ENCODE measurements around the gene CLTB. TPM values are rescaled to one million over a fixed set of nuclear protein-coding genes. Genes with fewer than 3 reads are reported as not detected.

The CLTB gene
- polyA plus RNA-seq, 2 of the 4 experiments (the other 2 are of a cell fraction) = 42.2 to 47.4 TPM

- TF ChIP-seq REST (IDR thresholded peaks at IDR 0.05) (no peak), FOSB (CRISPR knock-in tag; IDR thresholded peaks at IDR 0.05) (no peak), SMC3 (IDR thresholded peaks at IDR 0.05) (no peak), NR3C1 (IDR thresholded peaks at IDR 0.05) (no peak), ZC3H11A (IDR thresholded peaks at IDR 0.05) (no peak), TP53 (CRISPR knock-in tag; IDR thresholded peaks at IDR 0.05) (no peak)
These were observed 7.8 kb upstream of the CLTB start (continued) for GRCh38 chr5:176424181-176424580.

GRCh38 chr5:176420972-176421544 is 4.7 kb upstream of the CLTB start:
- WGBS (ENCODE audit: missing lambda C conversion rate) = 34% methylated on average over 2 of the region's 2 CpGs
- no peak for DNase-seq (ENCODE audit: low read depth in 1 of 2, low spot score in 1 of 2)
- Histone ChIP-seq H3K27ac (no peak overlapping the region), H3K4me2 (no peak overlapping the region), H3K4me3 (no peak overlapping the region), H3K4me1 (peaks cover 6% of the 10 kb centered on the region), H3K9me3 (peaks cover 4% of the 10 kb centered on the region; the same call in 1 of the 3 replicates)
- no peak for FAIRE-seq
- no peak for ATAC-seq
- no peak for TF ChIP-seq CEBPB (IDR thresholded peaks at IDR 0.05)
- no peak for TF ChIP-seq ZC3H11A (IDR thresholded peaks at IDR 0.05)
- TF ChIP-seq ZSCAN20 (CRISPR knock-in tag; IDR thresholded peaks at IDR 0.05) = no peak
- TF ChIP-seq PHF8 (IDR thresholded peaks at IDR 0.05; ENCODE audit: borderline replicate concordance, low read depth) = no peak
- no peak for TF ChIP-seq HEYL (CRISPR knock-in tag; IDR thresholded peaks at IDR 0.05)
- TF ChIP-seq HOXA7 (CRISPR knock-in tag; IDR thresholded peaks at IDR 0.05) = no peak
- no peak for TF ChIP-seq KDM1A (IDR thresholded peaks at IDR 0.05; ENCODE audit: low read depth)
- no peak for TF ChIP-seq NR3C1 (IDR thresholded peaks at IDR 0.05)
- ChIA-PET CTCF (interaction anchor here (2.2 kb wide), 1 partner anchor 27 kb away, joined by 8 read pairs; no protein-coding TSS in a partner anchor), POLR2A (no interaction called here)

GRCh38 chr5:176420086-176420485 is 3.7 kb upstream of the CLTB start:
- TF ChIP-seq ZC3H11A (IDR thresholded peaks at IDR 0.05) = no peak
- no peak for TF ChIP-seq ZNF302 (CRISPR knock-in tag; IDR thresholded peaks at IDR 0.05)
- TF ChIP-seq ZFP36 (IDR thresholded peaks at IDR 0.05; ENCODE audit: borderline replicate concordance, partially characterized antibody) = no peak
- TF ChIP-seq HDAC2 (IDR thresholded peaks at IDR 0.05) = no peak
- TF ChIP-seq RARB (CRISPR knock-in tag; IDR thresholded peaks at IDR 0.05) = no peak
- no peak for TF ChIP-seq RAD21 (conservative IDR thresholded peaks at IDR 0.05 in 1 of 2, IDR thresholded peaks at IDR 0.05 in 1 of 2)
- TF ChIP-seq RNF2 (IDR thresholded peaks at IDR 0.05; ENCODE audit: borderline replicate concordance, low read depth) = no peak
- no peak for TF ChIP-seq HOXB5 (CRISPR knock-in tag; IDR thresholded peaks at IDR 0.05)
- TF ChIP-seq ESRRA (IDR thresholded peaks at IDR 0.05; ENCODE audit: borderline replicate concordance, low read length) = no peak
- no peak overlapping the region for H3K4me3 ChIP-seq
- FAIRE-seq = no peak
- POLR2A ChIA-PET = no interaction called here
- WGBS (ENCODE audit: missing lambda C conversion rate) = 79% methylated on average over 5 of the region's 5 CpGs
- peaks cover 12% of the 10 kb centered on the region for H3K4me1 ChIP-seq
- no peak overlapping the region for H3K27ac ChIP-seq
- no peak for ATAC-seq
- no peak overlapping the region for H3K4me2 ChIP-seq
- peaks cover 4% of the 10 kb centered on the region; the same call in 1 of the 3 replicates for H3K9me3 ChIP-seq
- no peak for DNase-seq (ENCODE audit: low read depth in 1 of 2, low spot score in 1 of 2)
- CTCF ChIA-PET = interaction anchor here (2.2 to 5.0 kb wide), 2 partner anchors 14 to 28 kb away, joined by 8 to 49 read pairs; no protein-coding TSS in a partner anchor

Measured in A549 (cell line).